GM19455 (cell line): ENCODE measurements around the gene MOGAT1.
A peak's percentile ranks its signal among the peaks of the same experiment; 100 is the strongest.
"Not testable (repeated sequence)": the region's sequence is repeated elsewhere in the genome, so short reads cannot be mapped to it uniquely, and the experiment has no call there.

Experiments used
- ATAC-seq: cut with Tn5 transposase; IDR thresholded peaks from one replicate; pipeline ENCODE4 v1.9.1; 2021; ENCODE audit not compliant: unreplicated experiment

The MOGAT1 gene

DNA sequence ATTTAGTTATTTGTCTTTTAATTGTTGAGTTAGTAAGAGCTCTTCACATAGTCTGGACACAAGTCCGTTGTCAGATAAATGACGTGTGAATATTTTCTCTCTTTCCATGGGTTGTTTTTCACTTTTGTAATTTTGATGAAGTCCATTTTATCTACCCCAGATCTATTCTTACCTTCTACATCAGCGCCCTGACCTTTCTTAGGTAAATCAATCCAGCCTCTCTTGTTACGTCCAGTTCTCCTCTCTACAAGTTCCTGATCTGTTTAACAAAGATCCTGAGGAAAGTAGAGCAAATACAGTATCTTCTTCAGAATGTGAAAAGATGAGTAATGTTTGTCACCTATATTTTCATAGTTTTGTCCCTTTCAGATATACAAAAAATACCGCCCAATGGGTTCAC lies 66.9 kb downstream of the MOGAT1 start:
- no peak for ATAC-seq

DNA sequence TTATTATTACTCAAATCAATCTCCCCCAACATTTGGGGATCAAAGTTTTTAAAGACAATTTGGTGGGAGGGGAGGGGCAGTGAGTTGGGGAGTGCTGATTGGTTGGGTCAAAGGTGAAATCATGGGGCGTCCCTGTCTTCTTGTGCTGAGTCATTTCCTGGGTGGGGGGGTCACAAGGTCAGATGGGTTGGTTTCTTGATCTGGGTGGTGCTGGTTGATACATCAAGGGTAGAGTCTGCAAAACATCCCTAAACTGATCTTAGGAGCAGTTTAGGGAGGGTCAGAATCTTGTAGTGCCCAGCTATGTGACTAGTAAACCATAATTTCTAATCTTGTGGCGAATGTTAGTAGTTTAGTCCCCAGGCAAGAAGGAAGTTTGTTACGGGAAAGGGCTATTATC lies 67.4 kb downstream of the MOGAT1 start:
- no peak for ATAC-seq

DNA sequence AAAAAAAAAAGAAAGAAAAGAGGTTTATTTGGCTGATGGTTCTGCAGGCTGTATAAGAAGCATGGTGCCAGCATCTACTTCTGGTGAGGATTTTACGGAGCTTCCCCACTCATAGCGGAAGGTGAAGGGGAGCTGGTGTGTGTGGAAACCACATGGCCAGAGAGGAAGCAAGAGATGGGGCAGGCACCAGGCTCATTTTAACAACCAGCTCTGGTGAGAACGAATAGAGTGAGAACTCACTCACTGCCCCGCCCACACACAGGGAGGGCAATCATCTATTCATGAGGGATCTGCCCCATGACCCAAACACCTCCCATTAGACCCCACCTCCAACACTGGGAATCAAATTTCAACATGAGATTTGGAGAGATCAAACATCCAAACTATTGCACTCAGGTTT lies 68.5 kb downstream of the MOGAT1 start:
- ATAC-seq: no peak

DNA sequence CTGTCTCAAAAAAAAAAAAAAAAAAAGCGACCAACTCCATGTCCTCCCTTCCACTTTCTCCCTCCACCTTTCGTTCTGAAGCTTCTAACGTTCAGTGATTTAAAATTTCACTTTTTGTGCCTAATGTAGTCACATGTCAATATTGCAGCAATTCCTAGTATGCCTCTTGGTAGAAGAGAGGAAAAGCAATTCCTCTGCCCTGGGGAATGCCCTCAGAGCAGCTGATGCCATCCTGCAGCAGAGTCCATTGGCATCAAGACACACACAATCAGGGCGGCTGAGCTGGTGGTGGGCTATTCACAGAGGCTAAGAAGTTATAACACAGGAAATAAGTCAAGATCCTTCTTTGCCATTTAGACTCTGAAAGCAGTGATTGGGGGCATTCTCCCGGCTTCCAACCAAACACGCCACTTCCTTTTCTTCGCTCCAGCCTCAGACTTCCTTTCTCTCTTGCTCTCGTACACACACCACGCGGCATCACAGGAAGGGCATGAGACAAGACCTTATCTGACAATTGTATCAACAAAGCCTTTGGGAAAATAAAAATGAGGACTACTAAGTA lies 71.9 kb downstream of the MOGAT1 start:
- ATAC-seq: no peak

DNA sequence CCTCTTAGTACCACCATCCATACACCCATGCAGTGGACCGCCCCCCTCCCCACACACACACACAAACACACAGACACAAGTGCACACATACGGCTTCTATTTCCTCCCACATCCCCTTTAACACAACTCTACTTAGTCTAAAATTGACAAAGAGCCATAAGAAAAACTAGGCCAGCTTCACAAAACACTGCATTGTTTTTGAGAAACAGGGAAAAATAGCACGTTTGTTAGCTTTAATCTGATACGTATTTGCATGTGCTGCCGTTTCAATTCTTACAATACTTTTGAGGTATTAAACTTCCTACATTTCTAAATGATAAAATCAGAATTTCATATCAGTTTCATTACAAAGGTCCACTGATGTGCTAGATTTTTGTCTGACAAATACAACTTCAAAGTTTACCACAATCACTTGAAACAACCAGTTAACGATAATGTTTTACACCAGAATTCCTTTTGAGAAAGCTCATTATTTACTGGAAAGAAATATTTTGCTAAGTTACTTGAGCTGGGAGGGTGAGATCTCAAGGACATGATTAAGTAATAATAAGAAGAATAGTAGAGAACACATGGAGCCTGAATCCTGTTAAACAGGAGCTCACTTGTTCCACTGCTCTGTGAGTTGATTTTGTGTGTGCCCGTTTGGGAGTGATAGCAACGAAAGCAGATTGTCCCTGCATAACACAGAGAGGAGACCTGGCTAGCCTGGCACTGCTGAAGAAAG lies 74.5 kb downstream of the MOGAT1 start:
- ATAC-seq: no peak

- ATAC-seq: peak; percentile 83
Measured at GRCh38 chr2:222747526-222748160, 76.2 kb downstream of the MOGAT1 start.

GRCh38 chr2:222750533-222750932 lies 79.1 kb downstream of the MOGAT1 start:
- ATAC-seq: no peak

DNA sequence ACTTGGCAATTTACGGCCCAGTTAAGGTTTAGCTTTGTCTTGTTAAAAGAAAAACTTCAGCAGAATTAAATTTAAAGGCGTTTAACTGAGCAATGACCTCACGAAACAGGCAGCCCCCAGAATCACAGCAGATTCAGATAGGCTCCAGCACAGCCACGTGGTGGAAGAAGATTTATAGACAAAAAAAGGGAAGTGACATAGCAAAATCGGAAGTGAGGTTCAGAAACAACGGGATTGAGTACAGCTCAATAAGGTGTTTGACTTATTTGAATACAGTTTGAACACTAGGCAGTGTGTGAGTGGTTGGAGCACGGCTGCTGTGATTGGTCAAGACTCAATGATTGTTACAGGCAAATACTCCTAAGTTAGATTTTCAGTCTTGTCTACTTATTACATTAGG lies 79.8 kb downstream of the MOGAT1 start:
- ATAC-seq: no peak

- ATAC-seq: no peak
Measured at GRCh38 chr2:222751821-222752719, 80.6 kb downstream of the MOGAT1 start.

GRCh38 chr2:222752746-222753145 lies 81.3 kb downstream of the MOGAT1 start:
- ATAC-seq: no peak

GRCh38 chr2:222753251-222753824 lies 81.9 kb downstream of the MOGAT1 start:
- no peak for ATAC-seq

- no peak for ATAC-seq
Measured at GRCh38 chr2:222754324-222754930, 83.0 kb downstream of the MOGAT1 start.

DNA sequence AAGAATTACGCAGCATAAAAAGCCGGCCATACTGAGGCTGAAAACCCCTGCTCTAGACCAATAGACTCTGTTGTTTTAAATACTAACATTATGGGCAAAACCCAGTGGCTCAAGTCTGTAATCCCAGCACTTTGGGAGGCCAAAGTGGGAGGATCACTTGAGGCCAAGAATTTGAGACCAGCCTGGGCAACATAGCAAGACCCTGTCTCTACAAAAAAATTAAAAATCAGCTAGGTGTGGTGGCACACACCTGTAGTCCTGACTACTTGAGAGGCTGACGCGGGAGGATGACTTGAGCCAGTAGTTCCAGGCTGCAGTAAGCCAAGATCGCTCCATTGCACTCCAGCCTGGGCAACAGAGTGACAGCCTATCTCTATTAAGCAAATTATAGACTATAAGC lies 84.1 kb downstream of the MOGAT1 start:
- not testable (repeated sequence) for ATAC-seq

DNA sequence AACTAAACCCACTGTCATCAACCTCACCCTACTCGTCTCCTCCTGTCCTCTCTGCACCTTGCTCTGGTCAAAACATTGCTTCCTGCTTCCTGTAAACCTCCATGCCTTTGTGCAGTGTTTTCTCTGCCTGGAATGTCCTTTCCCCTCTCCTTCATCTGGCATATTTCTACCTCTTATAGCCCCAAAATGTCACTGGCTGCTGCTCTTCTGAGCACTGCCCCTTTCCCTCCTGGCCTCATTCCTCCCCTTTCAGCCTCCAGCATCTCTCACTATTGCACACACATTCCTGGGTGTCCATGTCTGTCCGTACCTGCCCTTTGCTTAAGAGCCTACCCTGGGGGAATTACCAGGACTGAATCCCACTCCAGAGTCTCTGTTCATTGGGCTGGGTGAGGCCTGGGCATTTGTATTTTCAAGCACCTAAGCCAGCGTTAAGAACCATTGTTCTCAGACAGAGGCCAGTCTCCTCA lies 84.9 kb downstream of the MOGAT1 start:
- no peak for ATAC-seq

DNA sequence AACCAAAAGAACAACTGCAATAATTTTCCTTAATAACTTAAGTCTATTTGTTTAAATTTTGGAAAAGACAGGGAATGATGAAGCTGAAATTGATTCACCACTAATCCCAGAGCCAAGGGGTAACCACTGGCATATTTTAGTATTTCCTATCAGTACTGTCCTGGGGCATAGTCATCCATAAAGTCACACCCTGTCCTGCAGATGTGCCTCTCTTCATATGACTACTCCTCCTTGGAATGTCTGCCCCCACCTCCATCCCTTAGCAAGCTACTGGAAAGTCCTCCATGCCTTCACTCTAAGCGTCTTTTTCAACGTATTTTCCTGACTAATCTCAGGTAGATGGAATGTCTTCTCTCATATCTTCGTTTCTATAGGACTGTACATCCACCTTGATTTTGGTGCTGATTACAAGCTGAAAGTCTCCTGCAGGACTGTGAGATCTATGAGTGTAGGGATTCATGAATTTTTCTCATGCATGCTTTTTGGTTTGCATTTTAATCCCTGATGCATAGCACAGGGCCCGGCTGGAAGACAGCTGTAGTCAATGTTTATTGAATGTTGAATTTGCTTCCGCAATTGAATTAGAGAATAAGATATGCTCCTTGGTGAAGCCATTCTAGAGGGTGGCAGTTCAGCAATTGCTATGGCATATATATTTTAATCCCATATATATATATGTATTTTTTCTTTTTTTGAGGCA lies 85.6 kb downstream of the MOGAT1 start:
- ATAC-seq: no peak
